Stimulated activated CD4-positive, alpha-beta T cell treated with anti-CD3 and anti-CD28 coated beads, Interleukin-4, amount 100 ng/mL, for 48 hours (primary cell): ENCODE measurements around the gene LRCH4.
"Not testable (repeated sequence)": the region's sequence is repeated elsewhere in the genome, so short reads cannot be mapped to it uniquely, and the experiment has no call there.

Experiments
- DNase-seq, 2 donors: peaks; one replicate each; pipeline ENCODE4 v3.0.0-alpha.2; 2020; ENCODE audit warnings: low read depth in 2 of 2

Gene LRCH4

DNA sequence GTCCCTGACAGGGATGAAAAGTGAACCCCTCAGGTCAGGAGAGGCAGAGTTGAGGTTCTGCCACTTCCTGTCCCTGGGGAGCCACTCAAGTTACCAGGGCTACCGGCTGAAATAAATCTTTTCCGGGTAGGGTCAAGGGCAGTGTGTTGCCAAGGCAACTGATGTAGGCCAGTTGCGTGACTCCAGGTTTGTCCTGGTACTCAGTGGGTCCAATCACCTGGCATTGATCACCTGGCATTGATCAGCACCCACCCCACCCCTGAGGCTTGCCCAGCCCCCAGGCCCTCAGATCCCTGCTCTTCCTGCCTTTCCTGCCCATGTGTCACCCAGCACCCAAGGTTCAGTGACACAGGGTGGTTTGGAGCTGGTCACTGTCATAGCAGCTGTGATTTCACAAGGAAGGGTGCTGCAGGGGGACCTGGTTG, 18.2 kb downstream of the LRCH4 start:
- no peak for DNase-seq

DNA sequence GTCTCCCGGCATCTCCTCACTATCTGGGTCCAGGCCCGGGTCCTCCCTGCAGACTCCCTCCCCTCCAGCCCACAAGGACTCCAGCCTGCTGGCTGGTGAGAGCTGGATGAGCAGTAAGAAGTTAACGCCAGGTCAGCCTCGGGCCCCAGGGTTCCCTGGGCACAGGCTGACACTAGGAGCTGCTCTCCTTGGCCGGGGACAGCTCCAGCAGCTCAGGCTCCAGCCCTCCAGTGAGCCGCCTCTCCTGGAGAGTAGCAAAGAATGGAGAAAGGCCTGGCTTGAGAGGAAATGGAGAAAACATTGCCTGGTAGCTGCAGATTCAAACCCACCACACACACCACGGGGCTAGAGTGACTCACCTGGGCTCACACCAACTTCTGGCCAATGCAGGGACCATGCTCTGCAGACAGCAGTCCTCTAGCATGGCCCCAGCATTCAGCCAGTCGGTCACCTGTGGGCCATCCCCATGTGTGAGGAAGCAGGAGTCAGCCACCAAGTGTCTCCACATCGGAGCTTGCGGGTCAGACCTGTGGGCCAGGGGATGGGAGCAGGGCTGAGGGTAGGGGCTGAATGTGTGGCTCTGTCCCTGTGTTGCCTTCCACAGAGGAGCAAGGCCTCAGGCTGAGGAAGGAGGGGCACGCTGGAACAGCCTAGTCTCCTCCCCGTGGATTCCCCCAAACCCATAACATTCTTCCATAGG, 18.7 kb downstream of the LRCH4 start:
- no peak for DNase-seq

DNA sequence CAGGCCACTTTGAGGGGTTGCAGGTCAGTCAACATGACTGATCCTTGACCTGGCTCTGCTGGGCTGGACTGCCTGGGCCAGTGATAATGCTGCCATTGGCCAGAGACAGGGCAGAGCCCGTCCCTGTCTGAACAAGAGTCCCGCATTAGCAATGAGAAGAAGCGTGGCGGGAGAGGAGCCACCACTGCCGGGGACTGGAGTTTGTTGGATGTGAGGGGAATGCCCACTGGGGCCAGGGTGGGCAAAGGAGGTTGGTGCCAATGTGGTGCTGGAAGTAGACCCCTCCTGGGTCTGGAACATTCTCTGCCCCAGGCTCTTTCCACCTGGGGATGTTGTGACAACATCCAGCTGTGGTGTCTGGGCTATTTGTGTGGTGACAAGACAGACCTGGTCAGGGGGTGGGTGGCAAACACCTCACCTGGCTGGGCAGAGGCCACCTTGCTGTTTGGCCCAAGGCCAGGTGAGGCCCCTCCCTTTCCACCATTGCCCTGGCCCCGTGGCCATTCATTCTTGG, 19.9 kb downstream of the LRCH4 start:
- no peak for DNase-seq

DNA sequence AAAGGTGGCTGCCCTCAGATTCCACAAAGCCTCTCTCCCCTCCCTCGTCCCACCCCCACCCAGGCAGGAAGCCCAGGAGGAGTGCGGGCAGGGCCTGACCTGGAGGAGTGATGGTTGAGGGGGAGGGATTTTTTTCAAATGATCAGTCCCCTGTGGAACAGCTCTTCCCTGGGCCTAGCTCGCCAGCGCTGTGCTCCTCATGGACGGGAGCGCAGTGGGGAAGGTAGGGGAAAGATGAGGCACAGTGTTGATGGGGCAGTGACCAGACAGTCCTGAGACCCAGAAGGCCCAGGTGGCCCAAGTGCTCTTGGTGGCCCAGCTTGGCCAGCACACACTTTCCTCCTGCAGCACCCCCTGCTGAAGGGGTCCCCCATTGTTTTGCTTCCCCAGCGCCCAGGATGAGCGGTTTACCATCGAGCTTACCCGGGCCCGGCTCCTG, 20.8 kb downstream of the LRCH4 start:
- no peak for DNase-seq

DNA sequence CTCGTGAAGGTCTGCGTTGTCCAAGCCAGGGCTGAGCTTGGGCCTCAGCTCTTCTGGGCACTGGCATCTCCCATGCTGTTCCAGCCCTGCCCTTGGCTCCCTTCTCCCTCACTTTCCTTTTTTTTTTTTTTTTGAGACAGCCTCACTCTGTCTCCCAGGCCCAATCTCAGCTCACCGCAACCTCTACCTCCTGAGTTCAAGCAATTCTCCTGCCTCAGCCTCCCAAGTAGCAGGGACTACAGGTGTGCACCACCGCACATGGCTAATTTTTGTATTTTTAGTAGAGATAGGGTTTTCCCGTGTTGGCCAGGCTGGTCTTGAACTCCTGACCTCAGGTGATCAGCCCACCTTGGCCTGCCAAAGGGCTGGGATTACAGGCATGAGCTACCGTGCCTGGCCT, 21.5 kb downstream of the LRCH4 start:
- DNase-seq: not testable (repeated sequence)

DNA sequence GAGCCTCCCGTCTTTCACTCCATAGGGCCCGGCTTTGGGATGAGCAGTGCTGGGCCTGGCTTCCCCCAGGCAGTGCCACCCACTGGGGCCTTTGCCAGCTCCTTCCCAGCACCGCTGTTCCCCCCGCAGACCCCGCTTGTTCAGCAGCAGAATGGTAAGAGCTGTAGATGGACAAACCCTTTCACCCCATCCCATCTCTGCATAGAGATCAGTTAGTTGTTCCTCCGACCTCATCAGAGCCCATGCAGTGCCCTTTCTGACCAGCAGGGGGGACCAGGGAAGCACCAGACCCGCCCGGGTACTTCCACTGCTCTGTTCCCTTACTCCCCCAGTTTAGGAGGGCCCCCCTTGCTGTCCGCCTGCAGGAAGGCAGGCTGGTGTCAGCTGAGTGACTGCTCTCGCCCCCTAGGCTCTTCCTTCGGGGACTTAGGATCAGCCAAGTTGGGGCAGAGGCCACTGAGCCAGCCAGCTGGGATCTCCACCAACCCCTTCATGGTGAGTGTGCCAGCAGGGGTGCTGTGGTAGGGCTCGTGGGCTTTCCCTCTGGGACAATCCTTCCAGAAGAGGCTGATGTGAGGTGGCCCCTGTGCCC, 22.0 kb downstream of the LRCH4 start:
- peak; percentile 71 to 91 for DNase-seq

DNA sequence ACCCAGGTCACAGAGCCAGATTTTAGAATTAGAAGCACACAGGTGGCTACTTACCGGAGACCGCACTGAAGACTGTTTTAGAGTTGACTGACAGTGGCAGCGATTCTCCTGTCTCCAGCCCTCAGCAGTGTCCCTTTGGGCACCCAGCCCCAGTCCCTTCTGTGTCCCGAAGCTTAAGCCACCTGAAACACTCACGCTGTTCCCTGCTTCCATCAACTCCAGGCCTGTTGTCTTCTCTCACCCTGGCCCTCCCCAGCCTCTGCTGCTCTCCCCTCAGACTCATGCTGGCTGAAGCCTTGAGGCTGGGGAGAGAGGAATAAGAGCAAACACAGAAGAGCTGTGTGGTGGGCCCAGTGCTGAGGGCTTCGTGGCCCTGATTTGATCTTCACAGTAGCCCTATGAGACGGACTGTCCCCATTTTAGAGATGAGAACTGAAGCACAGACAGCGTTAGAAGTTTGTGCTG, 22.8 kb downstream of the LRCH4 start:
- no peak for DNase-seq

DNA sequence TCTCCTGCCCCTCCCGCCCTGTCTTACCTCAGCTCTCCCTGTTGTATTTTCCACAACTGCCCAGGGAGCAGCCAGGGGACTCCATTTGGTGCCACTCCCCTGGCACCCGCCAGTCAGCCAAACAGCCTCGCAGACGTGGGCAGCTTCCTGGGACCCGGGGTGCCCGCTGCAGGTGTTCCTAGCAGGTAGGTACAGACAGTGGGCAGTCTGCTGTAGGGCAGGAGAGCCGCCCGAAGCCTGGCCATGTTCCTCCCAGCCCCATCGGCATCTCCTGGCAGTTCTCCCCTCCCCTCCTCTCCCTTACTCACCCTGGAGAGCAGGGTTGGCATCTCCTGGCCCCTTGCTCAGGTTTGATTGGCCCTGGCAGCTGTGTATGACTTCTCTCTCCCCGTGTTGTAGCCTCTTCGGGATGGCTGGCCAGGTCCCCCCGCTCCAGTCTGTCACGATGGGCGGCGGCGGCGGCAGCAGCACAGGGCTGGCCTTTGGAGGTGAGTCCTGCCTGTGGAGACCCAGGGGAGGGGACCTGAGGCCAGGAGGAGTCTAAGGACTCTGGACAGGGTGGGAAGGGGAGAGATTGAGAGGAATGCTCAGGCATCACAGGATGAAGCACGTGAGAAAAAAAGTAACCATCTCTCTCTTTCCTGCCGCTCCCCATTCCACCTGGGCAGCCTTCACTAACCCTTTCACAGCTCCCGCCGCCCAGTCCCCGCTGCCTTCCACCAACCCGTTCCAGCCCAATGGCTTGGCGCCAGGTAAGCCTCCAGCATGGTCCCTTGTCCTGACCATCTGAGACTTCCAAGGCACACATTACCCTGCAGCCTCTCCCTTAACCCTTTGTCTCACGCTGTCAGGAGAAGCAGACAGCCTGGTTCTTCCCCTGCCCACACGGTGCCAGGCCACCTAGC, 23.5 kb downstream of the LRCH4 start:
- no peak for DNase-seq

DNA sequence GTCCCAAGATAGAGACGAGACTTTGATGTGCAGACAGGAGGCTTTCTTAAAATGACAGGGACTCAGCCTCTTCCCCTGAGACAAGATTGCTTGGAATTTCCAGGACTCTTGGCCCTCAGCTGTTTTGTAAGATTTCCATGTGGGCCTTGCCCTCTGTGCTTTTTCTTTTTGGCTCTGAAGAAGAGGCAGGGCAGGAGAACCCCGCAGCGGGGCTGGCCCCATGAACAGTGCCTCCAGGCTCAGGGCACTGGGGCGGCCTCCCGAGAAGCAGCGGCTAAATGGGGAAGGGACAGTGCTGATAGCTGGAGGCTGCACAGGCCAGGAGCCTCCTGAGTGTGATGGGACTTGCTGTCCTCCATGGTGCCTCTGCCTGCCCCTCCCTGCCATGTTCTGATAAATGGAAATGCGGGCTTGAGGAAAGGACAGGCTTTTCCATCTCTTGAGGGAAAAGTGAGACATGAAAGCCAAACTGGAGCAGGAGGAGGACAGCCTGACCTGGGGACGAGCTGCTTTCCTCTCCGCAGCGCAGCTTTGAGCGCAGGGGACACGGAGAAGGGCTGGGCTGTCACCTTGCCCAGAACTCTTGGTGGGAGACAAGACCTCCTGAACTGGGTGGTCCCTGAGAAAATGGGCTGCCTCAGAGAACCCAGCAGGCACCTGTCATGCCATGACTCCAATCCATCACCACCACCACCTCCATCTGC, 24.3 kb downstream of the LRCH4 start:
- no peak for DNase-seq

DNA sequence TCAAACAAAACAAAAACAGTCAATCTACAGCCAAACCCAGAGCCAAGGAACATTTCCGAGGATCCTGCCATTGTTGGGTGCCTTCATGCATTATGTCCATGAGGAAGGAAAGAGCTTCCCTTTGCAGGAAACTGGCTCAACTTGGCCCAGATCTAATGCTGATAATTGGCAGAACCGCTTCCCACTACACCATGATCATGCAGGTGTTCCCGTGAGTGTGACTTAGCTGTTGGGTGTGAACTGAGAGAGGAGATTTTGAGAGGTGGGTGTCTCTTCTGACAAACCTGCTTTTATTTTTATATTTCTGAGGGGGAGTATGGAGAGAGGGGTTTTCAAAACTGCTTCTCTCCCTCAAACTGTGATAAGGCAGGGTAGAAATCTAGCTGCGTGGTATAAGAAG, 26.8 kb downstream of the LRCH4 start:
- no peak for DNase-seq

DNA sequence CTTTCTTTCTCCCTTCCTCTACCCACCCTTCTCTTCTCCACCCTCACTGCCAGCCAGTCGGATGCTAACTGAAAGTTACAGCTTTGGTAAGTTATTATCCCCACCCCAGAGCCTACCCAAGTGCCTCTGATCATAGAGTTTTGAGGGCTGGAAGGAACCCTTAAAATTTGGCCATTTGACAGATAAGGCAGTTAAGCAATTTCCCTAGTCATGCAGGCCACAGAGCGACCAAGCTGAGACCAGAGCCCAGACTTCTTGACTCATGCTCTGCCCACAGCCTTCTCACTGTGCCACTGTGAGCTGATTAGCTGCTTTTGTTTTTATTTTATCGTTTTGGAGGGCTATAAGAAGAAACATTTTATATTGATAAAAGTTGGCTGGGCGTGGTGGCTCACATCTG, 29.4 kb downstream of the LRCH4 start:
- no peak for DNase-seq

DNA sequence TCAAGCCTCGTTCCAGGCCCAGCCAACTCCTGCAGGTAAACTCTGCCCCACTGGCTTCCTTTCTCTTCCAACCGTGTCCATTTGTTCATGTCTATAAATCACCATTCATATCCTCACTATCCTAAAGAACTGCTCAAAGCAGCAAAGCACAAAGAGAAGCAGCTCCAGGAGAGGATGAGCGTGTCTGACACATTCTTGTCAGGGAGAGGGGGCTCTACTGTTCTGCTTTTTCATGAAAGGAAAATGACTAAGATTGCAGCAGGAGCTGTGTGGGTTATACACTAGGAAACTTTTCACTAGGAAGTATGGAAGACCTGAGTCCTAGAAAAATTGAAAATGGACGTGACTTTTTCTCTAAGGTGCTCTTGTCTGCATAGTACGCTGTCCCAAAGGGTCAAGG, 30.2 kb downstream of the LRCH4 start:
- no peak for DNase-seq

DNA sequence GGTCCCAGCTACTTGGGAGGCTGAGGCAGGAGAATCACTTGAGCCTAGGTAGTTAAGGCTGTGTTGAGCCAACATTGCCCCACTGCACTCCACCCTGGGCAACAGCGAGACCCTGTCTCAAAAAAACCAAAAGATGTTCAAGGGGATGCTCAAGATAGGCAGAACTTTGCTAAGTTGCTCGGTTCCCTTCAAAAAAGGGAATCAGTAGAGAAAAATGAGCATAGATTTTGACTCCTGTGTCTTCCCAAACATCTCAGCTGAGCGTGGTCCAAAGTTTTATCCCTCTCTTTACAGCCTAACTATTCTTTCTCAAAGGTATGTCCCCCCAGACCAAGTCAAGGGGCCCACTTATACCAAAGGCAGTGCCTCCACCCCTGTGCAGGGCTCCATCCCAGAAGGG, 32.9 kb downstream of the LRCH4 start:
- DNase-seq: no peak

DNA sequence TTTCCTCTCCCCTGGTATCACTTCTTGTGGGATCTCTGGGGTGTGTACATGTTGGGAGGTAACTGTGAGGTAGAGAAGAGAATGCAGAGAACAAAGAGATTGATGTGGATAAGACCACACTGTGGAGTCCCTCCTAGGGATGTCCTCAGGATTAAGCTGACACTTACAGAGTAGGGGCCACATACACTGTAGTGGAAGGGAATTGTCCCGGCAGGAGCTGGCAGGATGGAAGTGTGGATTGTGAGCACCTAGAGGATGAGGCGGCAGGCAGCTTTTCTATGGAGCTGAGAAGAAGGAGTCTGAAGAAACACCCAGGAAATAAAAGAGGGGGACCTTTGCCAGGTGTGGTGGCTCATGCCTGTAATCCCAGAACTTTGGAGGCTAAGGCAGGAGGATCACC, 33.4 kb downstream of the LRCH4 start:
- DNase-seq: no peak

DNA sequence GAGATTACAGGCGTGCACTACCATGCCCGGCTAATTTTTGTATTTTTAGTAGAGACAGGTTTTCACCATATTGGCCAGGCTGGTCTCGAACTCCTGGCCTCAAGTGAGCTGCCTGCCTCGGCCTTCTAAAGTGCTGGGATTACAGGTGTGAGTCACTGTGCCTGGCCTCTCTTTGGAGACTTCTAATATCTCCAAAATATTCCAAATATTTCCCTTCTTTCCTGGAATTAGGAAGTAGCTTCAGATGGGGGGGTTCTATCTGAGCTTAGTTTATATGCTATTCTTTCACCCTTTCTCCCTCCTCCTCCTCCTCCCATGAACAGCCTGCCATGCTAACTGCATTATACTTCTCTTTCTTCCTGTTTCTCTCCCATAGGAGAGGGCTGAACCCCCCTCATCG, 37.5 kb downstream of the LRCH4 start:
- DNase-seq: not testable (repeated sequence)

DNA sequence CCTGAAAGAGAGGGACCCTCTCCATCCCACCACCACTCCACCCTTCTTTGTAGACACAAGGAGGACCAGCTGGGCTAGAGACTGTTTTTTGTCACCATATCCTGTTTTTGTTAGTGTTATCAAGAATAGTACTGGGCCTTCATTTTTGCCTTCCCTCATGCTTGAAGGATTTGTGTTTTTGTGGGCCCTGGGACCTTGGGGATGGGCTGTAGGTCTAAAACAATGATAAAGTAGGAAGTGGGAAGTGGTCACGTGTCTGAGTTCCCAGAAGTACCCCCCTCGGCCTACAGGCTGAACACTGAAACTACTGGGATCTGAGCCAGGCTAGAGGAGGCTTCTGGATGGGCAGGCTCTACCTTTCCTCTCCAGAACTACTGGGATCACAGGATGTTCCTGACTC, 38.1 kb downstream of the LRCH4 start:
- no peak for DNase-seq

DNA sequence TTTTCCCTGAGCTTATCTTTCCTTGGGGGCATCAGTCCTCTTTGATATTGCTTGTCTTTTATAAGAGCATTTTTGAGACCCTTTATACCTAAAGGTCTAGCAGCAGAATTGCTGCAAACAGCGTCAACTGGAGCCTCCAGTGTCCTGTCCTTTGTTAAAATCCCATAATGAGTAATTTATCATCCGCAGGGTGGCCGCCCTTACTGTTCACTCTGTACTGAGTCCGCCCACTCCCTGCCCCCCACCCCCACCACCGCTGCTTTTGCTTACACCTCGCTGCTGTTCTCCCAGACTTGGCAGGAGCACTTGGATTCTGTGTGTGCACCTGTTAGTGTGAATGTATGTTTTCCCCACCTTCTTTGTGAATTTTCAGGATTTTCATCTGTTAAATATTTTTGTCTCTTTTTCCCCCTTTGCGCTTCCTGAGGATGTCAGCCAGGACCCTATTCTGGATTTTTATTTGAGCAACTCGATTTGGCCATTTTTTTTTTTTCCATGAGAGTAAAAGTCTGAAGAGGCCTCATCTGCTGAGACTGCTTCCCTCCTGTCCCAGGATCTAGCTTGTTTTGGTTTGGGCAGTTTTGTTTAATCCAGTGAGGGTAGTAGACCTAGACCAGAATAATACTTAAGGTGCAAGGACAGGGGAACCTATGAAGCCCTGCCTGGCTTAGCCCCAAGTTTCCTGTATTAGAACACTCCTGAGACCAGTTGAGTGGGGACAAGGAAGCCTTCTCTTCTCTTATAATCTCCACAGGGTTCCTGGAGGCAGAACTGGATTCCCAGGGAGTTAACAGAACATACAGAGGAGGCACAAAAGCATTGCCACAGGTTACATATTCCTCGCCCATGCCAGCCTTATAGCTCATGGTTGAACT, 38.8 kb downstream of the LRCH4 start:
- DNase-seq: no peak

DNA sequence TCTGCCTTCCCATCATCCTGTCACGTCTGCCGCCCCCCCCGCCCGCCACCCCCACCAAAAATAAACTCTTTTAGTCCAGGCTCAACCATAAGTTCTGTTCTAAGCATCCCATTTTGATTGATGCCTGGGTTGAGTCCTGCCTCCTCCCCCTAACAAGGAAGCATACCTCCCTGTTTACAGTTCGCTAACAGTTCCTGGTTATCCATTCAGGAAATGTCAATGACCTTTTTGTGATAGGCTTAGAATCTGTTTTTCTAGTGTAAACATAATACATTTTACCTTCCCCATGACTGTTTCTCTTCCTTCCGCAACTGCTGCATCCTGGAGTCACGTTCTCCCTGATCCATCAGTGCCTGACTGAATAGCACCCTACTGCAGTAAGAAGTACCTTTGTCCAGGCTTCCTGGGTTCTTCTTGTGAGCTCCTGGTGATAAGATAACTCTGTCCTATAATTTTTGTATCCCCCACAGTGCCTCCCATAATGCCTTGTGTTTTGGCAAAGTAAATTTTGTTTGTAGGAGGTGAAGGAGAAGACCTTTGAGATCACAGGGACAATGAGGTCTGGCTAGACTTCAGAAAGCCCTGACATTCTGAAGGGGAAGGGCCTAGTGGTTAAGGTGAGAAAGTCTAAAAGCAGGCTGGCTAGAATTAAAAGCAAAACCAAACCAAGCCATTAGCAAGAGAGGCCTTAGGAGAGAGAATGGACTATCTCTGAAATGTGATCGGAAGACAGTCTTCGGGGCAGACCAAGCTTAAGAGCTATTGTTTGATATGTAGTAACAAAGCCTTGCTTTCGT, 39.6 kb downstream of the LRCH4 start:
- DNase-seq: no peak

DNA sequence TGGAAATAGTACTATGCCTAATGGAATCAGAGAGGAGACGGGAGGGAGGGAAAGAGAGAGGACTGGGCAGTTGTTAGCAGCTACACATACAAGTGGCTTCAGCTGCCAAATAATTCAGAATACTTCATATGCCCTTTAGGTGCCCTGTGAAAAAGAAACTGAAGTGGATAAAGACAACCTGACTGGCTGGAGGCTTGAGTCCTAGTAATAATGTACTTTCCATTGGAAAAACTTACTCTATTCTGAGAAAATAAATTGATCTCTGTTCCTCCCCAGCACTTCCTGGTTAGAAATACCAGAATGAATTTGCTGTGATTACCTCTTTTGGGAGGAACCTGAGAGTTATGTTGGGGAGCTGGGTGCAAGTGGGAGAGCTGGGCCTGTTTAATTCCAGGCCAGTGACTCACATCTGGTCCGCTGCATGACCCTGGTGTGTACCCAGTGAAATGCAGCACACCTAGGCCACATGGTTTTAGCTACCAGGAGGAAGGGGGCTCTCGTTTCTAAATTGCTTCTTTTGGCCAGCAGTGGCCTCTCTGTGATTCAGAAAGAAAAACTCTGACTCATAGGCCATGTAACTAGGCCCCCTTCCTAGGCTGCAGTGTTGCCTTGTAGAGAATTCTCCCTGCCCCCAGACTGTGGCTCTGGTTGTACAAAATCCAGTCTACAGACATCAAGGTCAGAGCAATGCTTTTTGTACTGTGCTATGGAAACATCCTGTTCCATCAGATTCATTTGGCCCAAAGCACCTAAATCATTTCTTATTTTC, 40.4 kb downstream of the LRCH4 start:
- DNase-seq: peak; percentile 45 to 60
